Measurements from ENCODE around the gene MAST4.

The MAST4 gene

GRCh38 chr5:66843065-66843464 lies 246.9 kb downstream of the MAST4 start:
- WGBS = 82% methylated on average over 2 of the region's 4 CpGs
- H3K23ac ChIP-seq (ENCODE audit: low read length in 2 of 2) = no peak overlapping the region
- no peak overlapping the region for H3K4me3 ChIP-seq (ENCODE audit: insufficient read depth in 1 of 2, low read depth in 1 of 2, low read length in 2 of 2)
- H3K27ac ChIP-seq (ENCODE audit: low read length, poor library complexity, severe bottlenecking) = no peak overlapping the region
- no peak overlapping the region for H3K14ac ChIP-seq (ENCODE audit: low read length in 2 of 2)
- no peaks in the 10 kb centered on the region for H3K9me3 ChIP-seq (ENCODE audit: control insufficient read depth, low read length)
- no peak overlapping the region for H3K4me2 ChIP-seq (ENCODE audit: low read length, poor library complexity, severe bottlenecking)
- peaks cover 2% of the 10 kb centered on the region for H3K4me1 ChIP-seq (ENCODE audit: control insufficient read depth, insufficient read depth, low read depth, low read length)
- H3K9ac ChIP-seq (ENCODE audit: low read length) = no peak overlapping the region
- H2AFZ ChIP-seq (ENCODE audit: low read depth, low read length) = no peak overlapping the region
- H3K27me3 ChIP-seq (ENCODE audit: control insufficient read depth in 1 of 2, insufficient read depth in 1 of 2, low read length in 2 of 2) = no peaks in the 10 kb centered on the region
- H3K4ac ChIP-seq (ENCODE audit: low read depth in 1 of 2, low read length in 2 of 2) = no peak overlapping the region
- no peak overlapping the region for H2BK15ac ChIP-seq (ENCODE audit: low read depth, poor library complexity, severe bottlenecking)
- H3K79me1 ChIP-seq (replicated peaks; ENCODE audit: low read length, poor library complexity, severe bottlenecking) = peaks cover 3% of the 10 kb centered on the region
- no peak overlapping the region for H4K91ac ChIP-seq (ENCODE audit: low read length)
- no peak overlapping the region for H3K18ac ChIP-seq (ENCODE audit: low read depth in 1 of 2, low read length in 2 of 2)
- no peak overlapping the region for H4K8ac ChIP-seq (ENCODE audit: low read length)
- H2BK5ac ChIP-seq (ENCODE audit: low read depth, low read length, poor library complexity, severe bottlenecking) = no peak overlapping the region
- no peaks in the 10 kb centered on the region for H3K36me3 ChIP-seq (ENCODE audit: control insufficient read depth in 1 of 2, insufficient read depth in 2 of 2, low read depth in 1 of 2, low read length in 2 of 2)
- no peak overlapping the region for H2BK12ac ChIP-seq (ENCODE audit: low read length in 2 of 2)
- no peak for DNase-seq
- H2BK120ac ChIP-seq (ENCODE audit: low read depth, low read length) = no peak overlapping the region
- H2AK5ac ChIP-seq (ENCODE audit: low read length, severe bottlenecking) = no peak overlapping the region

GRCh38 chr5:66848749-66849641 lies 252.8 kb downstream of the MAST4 start:
- H4K8ac ChIP-seq (ENCODE audit: low read length) = no peak overlapping the region
- no peak overlapping the region for H3K4ac ChIP-seq (ENCODE audit: low read depth in 1 of 2, low read length in 2 of 2)
- H3K23ac ChIP-seq (ENCODE audit: low read length in 2 of 2) = no peak overlapping the region
- no peak overlapping the region for H2BK12ac ChIP-seq (ENCODE audit: low read length in 2 of 2)
- H2AFZ ChIP-seq (ENCODE audit: low read depth, low read length) = no peak overlapping the region
- no peak overlapping the region for H2BK120ac ChIP-seq (ENCODE audit: low read depth, low read length)
- peak; percentile 22 for DNase-seq
- peaks cover 3% of the 10 kb centered on the region for H3K79me1 ChIP-seq (replicated peaks; ENCODE audit: low read length, poor library complexity, severe bottlenecking)
- H2BK15ac ChIP-seq (ENCODE audit: low read depth, poor library complexity, severe bottlenecking) = no peak overlapping the region
- 56% methylated on average over 10 of the region's 10 CpGs for WGBS
- H3K9ac ChIP-seq (ENCODE audit: low read length) = no peak overlapping the region
- no peak overlapping the region for H3K4me2 ChIP-seq (ENCODE audit: low read length, poor library complexity, severe bottlenecking)
- H2AK5ac ChIP-seq (ENCODE audit: low read length, severe bottlenecking) = no peak overlapping the region
- H4K91ac ChIP-seq (ENCODE audit: low read length) = no peak overlapping the region
- no peak overlapping the region for H2BK5ac ChIP-seq (ENCODE audit: low read depth, low read length, poor library complexity, severe bottlenecking)
- no peak overlapping the region for H3K4me3 ChIP-seq (ENCODE audit: insufficient read depth in 1 of 2, low read depth in 1 of 2, low read length in 2 of 2)
- no peak overlapping the region for H3K18ac ChIP-seq (ENCODE audit: low read depth in 1 of 2, low read length in 2 of 2)
- no peaks in the 10 kb centered on the region for H3K4me1 ChIP-seq (ENCODE audit: control insufficient read depth, insufficient read depth, low read depth, low read length)
- H3K27me3 ChIP-seq (ENCODE audit: control insufficient read depth in 1 of 2, insufficient read depth in 1 of 2, low read length in 2 of 2) = no peaks in the 10 kb centered on the region
- no peaks in the 10 kb centered on the region for H3K9me3 ChIP-seq (ENCODE audit: control insufficient read depth, low read length)
- no peaks in the 10 kb centered on the region for H3K36me3 ChIP-seq (ENCODE audit: control insufficient read depth in 1 of 2, insufficient read depth in 2 of 2, low read depth in 1 of 2, low read length in 2 of 2)
- H3K27ac ChIP-seq (ENCODE audit: low read length, poor library complexity, severe bottlenecking) = no peak overlapping the region
- H3K14ac ChIP-seq (ENCODE audit: low read length in 2 of 2) = no peak overlapping the region

GRCh38 chr5:66849803-66850202 lies 253.6 kb downstream of the MAST4 start:
- H2BK120ac ChIP-seq (ENCODE audit: low read depth, low read length) = no peak overlapping the region

GRCh38 chr5:66850354-66851075 lies 254.3 kb downstream of the MAST4 start:
- Histone ChIP-seq H4K8ac (ENCODE audit: low read length) (no peak overlapping the region), H3K4me2 (ENCODE audit: low read length, poor library complexity, severe bottlenecking) (no peak overlapping the region), H3K4ac (ENCODE audit: low read depth in 1 of 2, low read length in 2 of 2) (no peak overlapping the region), H2BK5ac (ENCODE audit: low read depth, low read length, poor library complexity, severe bottlenecking) (no peak overlapping the region), H3K9ac (ENCODE audit: low read length) (no peak overlapping the region), H3K79me1 (replicated peaks; ENCODE audit: low read length, poor library complexity, severe bottlenecking) (peaks cover 2% of the 10 kb centered on the region), H4K91ac (ENCODE audit: low read length) (no peak overlapping the region), H2BK15ac (ENCODE audit: low read depth, poor library complexity, severe bottlenecking) (no peak overlapping the region), H3K18ac (ENCODE audit: low read depth in 1 of 2, low read length in 2 of 2) (no peak overlapping the region), H2AK5ac (ENCODE audit: low read length, severe bottlenecking) (no peak overlapping the region), H3K14ac (ENCODE audit: low read length in 2 of 2) (no peak overlapping the region), H2BK120ac (ENCODE audit: low read depth, low read length) (no peak overlapping the region), H3K4me3 (ENCODE audit: insufficient read depth in 1 of 2, low read depth in 1 of 2, low read length in 2 of 2) (no peak overlapping the region), H3K23ac (ENCODE audit: low read length in 2 of 2) (no peak overlapping the region), H3K27me3 (ENCODE audit: control insufficient read depth in 1 of 2, insufficient read depth in 1 of 2, low read length in 2 of 2) (no peaks in the 10 kb centered on the region), H3K4me1 (ENCODE audit: control insufficient read depth, insufficient read depth, low read depth, low read length) (no peaks in the 10 kb centered on the region), H2BK12ac (ENCODE audit: low read length in 2 of 2) (no peak overlapping the region), H3K9me3 (ENCODE audit: control insufficient read depth, low read length) (no peaks in the 10 kb centered on the region), H3K27ac (ENCODE audit: low read length, poor library complexity, severe bottlenecking) (no peak overlapping the region), H3K36me3 (ENCODE audit: control insufficient read depth in 1 of 2, insufficient read depth in 2 of 2, low read depth in 1 of 2, low read length in 2 of 2) (no peaks in the 10 kb centered on the region), H2AFZ (ENCODE audit: low read depth, low read length) (no peak overlapping the region)
- DNase-seq = peak; percentile 25
- 97% methylated on average over 5 of the region's 5 CpGs for WGBS

More at GRCh38 chr5:66849803-66850202, 253.6 kb downstream of the MAST4 start:
- Histone ChIP-seq H3K14ac (ENCODE audit: low read length in 2 of 2) (no peak overlapping the region), H3K18ac (ENCODE audit: low read depth in 1 of 2, low read length in 2 of 2) (no peak overlapping the region), H2BK5ac (ENCODE audit: low read depth, low read length, poor library complexity, severe bottlenecking) (no peak overlapping the region), H3K36me3 (ENCODE audit: control insufficient read depth in 1 of 2, insufficient read depth in 2 of 2, low read depth in 1 of 2, low read length in 2 of 2) (no peaks in the 10 kb centered on the region), H3K4me1 (ENCODE audit: control insufficient read depth, insufficient read depth, low read depth, low read length) (no peaks in the 10 kb centered on the region), H2AK5ac (ENCODE audit: low read length, severe bottlenecking) (no peak overlapping the region), H2AFZ (ENCODE audit: low read depth, low read length) (no peak overlapping the region), H3K27me3 (ENCODE audit: control insufficient read depth in 1 of 2, insufficient read depth in 1 of 2, low read length in 2 of 2) (no peaks in the 10 kb centered on the region), H4K8ac (ENCODE audit: low read length) (no peak overlapping the region), H3K4me3 (ENCODE audit: insufficient read depth in 1 of 2, low read depth in 1 of 2, low read length in 2 of 2) (no peak overlapping the region), H3K27ac (ENCODE audit: low read length, poor library complexity, severe bottlenecking) (no peak overlapping the region), H2BK12ac (ENCODE audit: low read length in 2 of 2) (no peak overlapping the region), H3K79me1 (replicated peaks; ENCODE audit: low read length, poor library complexity, severe bottlenecking) (peaks cover 2% of the 10 kb centered on the region), H4K91ac (ENCODE audit: low read length) (no peak overlapping the region), H3K9me3 (ENCODE audit: control insufficient read depth, low read length) (no peaks in the 10 kb centered on the region), H3K4me2 (ENCODE audit: low read length, poor library complexity, severe bottlenecking) (no peak overlapping the region), H3K9ac (ENCODE audit: low read length) (no peak overlapping the region), H2BK15ac (ENCODE audit: low read depth, poor library complexity, severe bottlenecking) (no peak overlapping the region), H3K23ac (ENCODE audit: low read length in 2 of 2) (no peak overlapping the region), H3K4ac (ENCODE audit: low read depth in 1 of 2, low read length in 2 of 2) (no peak overlapping the region)
- WGBS = 100% methylated on average over 1 of the region's 1 CpG
- peak; percentile 13 for DNase-seq
